HepG2 (cell line): ENCODE data around the gene ATIC. TPM values are rescaled to one million over a fixed set of nuclear protein-coding genes. Genes with fewer than 3 reads are reported as not detected.

Source experiments
- ELF1 ChIP-seq: sonication (generic); formaldehyde crosslinking; IDR thresholded peaks from 2 replicates; pipeline ENCODE4 v1.4.0; 2020; ENCODE audit warnings: missing genetic modification reagents
- JUNB ChIP-seq: sonication (generic); formaldehyde crosslinking; IDR thresholded peaks from 2 replicates; pipeline ENCODE4 v1.8.0; 2022; ENCODE audit warnings: missing genetic modification reagents, mild to moderate bottlenecking, borderline replicate concordance
- KLF12 ChIP-seq: sonication (generic); formaldehyde crosslinking; IDR thresholded peaks from 2 replicates; pipeline ENCODE4 v1.4.0; 2020; ENCODE audit warnings: missing genetic modification reagents, borderline replicate concordance
- NFIB ChIP-seq: sonication (generic); formaldehyde crosslinking; IDR thresholded peaks from 2 replicates; pipeline ENCODE4 v1.9.0; 2021; ENCODE audit warnings: missing genetic modification reagents, mild to moderate bottlenecking, borderline replicate concordance
- POLR2G ChIP-seq: fragments of 200-400 bp; formaldehyde crosslinking; IDR thresholded peaks from 2 replicates; pipeline ENCODE4 v1.6.1; 2018; ENCODE audit warnings: mild to moderate bottlenecking, low read depth, low read length, moderate library complexity
- RBFOX2 ChIP-seq: fragments of 200-400 bp; formaldehyde crosslinking; IDR thresholded peaks from 2 replicates; pipeline ENCODE4 v1.6.1; 2017; ENCODE audit warnings: low read depth, mild to moderate bottlenecking, low read length
- RFXANK ChIP-seq: IDR thresholded peaks from 2 replicates; pipeline ENCODE4 v1.6.1; 2016
- SMAD9 ChIP-seq: sonication (generic); formaldehyde crosslinking; IDR thresholded peaks from 2 replicates; pipeline ENCODE4 v1.5.1; 2020; ENCODE audit warnings: mild to moderate bottlenecking, missing genetic modification reagents
- SOX13 ChIP-seq, 3 experiments: fragments of 450-650 bp in 1 of 3; sonication (generic) in 1 of 3; formaldehyde crosslinking in 1 of 3; IDR thresholded peaks in 2 of 3; conservative IDR thresholded peaks in 1 of 3; 2 replicates each; pipeline versions ENCODE4 v1.5.0 to v1.6.1; 2016 to 2020; ENCODE audit warnings: antibody characterized with exemption in 1 of 3, mild to moderate bottlenecking in 1 of 3, missing compliant biosample characterization in 1 of 3, missing genetic modification reagents in 1 of 3, moderate library complexity in 1 of 3
- SP5 ChIP-seq: IDR thresholded peaks from 2 replicates; pipeline ENCODE4 v1.6.1; 2016; ENCODE audit warnings: low read depth, borderline replicate concordance
- TARDBP ChIP-seq: sonication (generic); formaldehyde crosslinking; IDR thresholded peaks from 2 replicates; pipeline ENCODE4 v1.8.0; 2022; ENCODE audit warnings: mild to moderate bottlenecking, missing genetic modification reagents
- TBP ChIP-seq: sonication (generic); formaldehyde crosslinking; IDR thresholded peaks from 2 replicates; pipeline ENCODE4 v1.5.0; 2020; ENCODE audit warnings: missing genetic modification reagents
- ZBTB8A ChIP-seq: sonication (generic); formaldehyde crosslinking; IDR thresholded peaks from 2 replicates; pipeline ENCODE4 v1.4.0; 2020; ENCODE audit warnings: mild to moderate bottlenecking, low read depth, missing genetic modification reagents, borderline replicate concordance
- ZEB1 ChIP-seq: IDR thresholded peaks from 2 replicates; pipeline ENCODE4 v1.6.1; 2012; ENCODE audit warnings: mild to moderate bottlenecking, low read depth, inconsistent platforms; ENCODE audit not compliant: insufficient replicate concordance
- ZNF160 ChIP-seq: sonication (generic); formaldehyde crosslinking; IDR thresholded peaks from 2 replicates; pipeline ENCODE4 v1.8.0; 2022; ENCODE audit warnings: mild to moderate bottlenecking, inconsistent platforms, missing genetic modification reagents
- ZNF556 ChIP-seq: sonication (generic); formaldehyde crosslinking; IDR thresholded peaks from 2 replicates; pipeline ENCODE4 v1.4.0; 2020; ENCODE audit warnings: mild to moderate bottlenecking, missing genetic modification reagents, borderline replicate concordance
- ZNF557 ChIP-seq: sonication (generic); formaldehyde crosslinking; IDR thresholded peaks from 2 replicates; pipeline ENCODE4 v1.4.0; 2020; ENCODE audit warnings: missing genetic modification reagents
- ZNF768 ChIP-seq: sonication (generic); formaldehyde crosslinking; IDR thresholded peaks from 2 replicates; pipeline ENCODE4 v1.4.0; 2020; ENCODE audit warnings: missing genetic modification reagents
- polyA plus RNA-seq, 8 experiments: library from polyadenylated mRNA; depleted of rRNA in 3 of 8; stranded (reverse) in 7 of 8; unstranded in 1 of 8; fragments of >200 nt; fragmentation: Illumina TruSeq in 4 of 8; extraction: Trizol in 4 of 8; gene quantifications; 2 replicates each; pipeline versions ENCODE4 v1.2.1 to v1.2.3, GENCODE V29; 2011 to 2016; ENCODE audit warnings: low read depth in 4 of 8, missing spikeins in 1 of 8, mixed read lengths in 1 of 8; ENCODE audit not compliant: insufficient read depth in 1 of 8
- total RNA-seq, 5 experiments: library from RNA; depleted of rRNA; stranded (reverse); fragments of >200 nt; fragmentation: Illumina TruSeq; extraction: Trizol; gene quantifications; 2 replicates each; pipeline ENCODE4 v1.2.3, GENCODE V29; 2016; ENCODE audit warnings: low read depth in 1 of 5
- TF ChIP-seq, protein P1 (sequence below): IDR thresholded peaks from 2 replicates; pipeline ENCODE4 v1.6.1; 2012; ENCODE audit warnings: low read length, improper control_type of control experiment
- TF ChIP-seq, protein P2 (sequence below): sonication (generic); formaldehyde crosslinking; IDR thresholded peaks from 2 replicates; pipeline ENCODE4 v1.5.0; 2020; ENCODE audit warnings: missing genetic modification reagents
- TF ChIP-seq, protein P3 (sequence below): sonication (generic); formaldehyde crosslinking; IDR thresholded peaks from 2 replicates; pipeline ENCODE4 v1.9.0; 2022; ENCODE audit warnings: missing genetic modification reagents, mild to moderate bottlenecking, borderline replicate concordance
- TF ChIP-seq, protein P4 (sequence below): sonication (generic); formaldehyde crosslinking; IDR thresholded peaks from 2 replicates; pipeline ENCODE4 v1.8.0; 2023; ENCODE audit warnings: mild to moderate bottlenecking, missing genetic modification reagents

The ATIC gene
- total and polyA plus RNA-seq, 2 of the 13 experiments (the other 11 are each of a cell fraction or from before 2014, with no cell fraction given): 89.8 to 146 TPM

DNA sequence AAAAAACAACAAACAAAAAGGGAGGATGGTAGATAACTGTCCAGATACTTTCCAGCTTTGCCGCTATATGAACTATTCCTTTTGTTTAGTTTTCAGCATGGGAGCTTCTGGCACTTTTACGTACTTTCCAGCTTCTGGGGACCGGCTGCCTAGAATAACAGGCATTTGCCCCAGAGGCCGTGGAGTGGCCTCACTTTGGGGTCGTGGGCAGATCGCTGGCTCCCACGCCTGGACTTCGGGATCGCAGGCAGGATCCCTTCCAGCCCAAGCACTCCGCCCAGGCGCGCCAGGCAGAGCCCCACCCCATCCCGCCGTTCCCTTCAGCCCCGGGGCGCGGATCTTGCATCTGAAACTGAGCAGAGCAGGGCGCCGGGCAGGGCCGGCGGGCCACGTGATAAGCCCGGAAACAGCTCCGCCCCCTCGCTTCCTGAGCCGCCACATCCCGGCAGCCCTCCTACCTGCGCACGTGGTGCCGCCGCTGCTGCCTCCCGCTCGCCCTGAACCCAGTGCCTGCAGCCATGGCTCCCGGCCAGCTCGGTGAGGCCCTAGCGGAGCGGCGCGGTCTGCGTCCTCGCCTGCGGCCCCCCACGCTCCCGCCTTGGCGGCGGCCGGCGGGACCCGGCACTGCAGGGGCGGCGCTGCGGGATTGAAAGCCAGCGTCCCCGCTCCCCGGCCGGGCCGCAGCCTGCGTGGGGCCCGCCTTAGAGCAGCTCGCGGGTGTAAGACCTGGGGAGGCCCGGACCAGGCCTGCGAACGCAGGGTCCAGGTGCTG, at the start of gene ATIC (continued):
- TF ChIP-seq POLR2G: peak; percentile 93
- TF ChIP-seq ZNF160: peak; percentile 79; the same call in 1 of the 2 replicates
- TF ChIP-seq KLF12 (CRISPR knock-in tag): peak; percentile 91; the same call in 1 of the 2 replicates
- peak; percentile 95 for TF ChIP-seq TARDBP (CRISPR knock-in tag)
- peak; percentile 93 for TF ChIP-seq ELF1 (CRISPR knock-in tag)
- TF ChIP-seq ZNF556 (CRISPR knock-in tag): peak; percentile 99
- TF ChIP-seq ZEB1: no peak
- TF ChIP-seq, protein P1, sequence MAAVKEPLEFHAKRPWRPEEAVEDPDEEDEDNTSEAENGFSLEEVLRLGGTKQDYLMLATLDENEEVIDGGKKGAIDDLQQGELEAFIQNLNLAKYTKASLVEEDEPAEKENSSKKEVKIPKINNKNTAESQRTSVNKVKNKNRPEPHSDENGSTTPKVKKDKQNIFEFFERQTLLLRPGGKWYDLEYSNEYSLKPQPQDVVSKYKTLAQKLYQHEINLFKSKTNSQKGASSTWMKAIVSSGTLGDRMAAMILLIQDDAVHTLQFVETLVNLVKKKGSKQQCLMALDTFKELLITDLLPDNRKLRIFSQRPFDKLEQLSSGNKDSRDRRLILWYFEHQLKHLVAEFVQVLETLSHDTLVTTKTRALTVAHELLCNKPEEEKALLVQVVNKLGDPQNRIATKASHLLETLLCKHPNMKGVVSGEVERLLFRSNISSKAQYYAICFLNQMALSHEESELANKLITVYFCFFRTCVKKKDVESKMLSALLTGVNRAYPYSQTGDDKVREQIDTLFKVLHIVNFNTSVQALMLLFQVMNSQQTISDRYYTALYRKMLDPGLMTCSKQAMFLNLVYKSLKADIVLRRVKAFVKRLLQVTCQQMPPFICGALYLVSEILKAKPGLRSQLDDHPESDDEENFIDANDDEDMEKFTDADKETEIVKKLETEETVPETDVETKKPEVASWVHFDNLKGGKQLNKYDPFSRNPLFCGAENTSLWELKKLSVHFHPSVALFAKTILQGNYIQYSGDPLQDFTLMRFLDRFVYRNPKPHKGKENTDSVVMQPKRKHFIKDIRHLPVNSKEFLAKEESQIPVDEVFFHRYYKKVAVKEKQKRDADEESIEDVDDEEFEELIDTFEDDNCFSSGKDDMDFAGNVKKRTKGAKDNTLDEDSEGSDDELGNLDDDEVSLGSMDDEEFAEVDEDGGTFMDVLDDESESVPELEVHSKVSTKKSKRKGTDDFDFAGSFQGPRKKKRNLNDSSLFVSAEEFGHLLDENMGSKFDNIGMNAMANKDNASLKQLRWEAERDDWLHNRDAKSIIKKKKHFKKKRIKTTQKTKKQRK: no peak
- TF ChIP-seq SMAD9 (CRISPR knock-in tag): 0 out of 2 replicates have a peak, but pooled peaks have one; percentile 48
- TF ChIP-seq ZBTB8A (CRISPR knock-in tag): peak; percentile 92; the same call in 1 of the 2 replicates
- TF ChIP-seq, protein P2, sequence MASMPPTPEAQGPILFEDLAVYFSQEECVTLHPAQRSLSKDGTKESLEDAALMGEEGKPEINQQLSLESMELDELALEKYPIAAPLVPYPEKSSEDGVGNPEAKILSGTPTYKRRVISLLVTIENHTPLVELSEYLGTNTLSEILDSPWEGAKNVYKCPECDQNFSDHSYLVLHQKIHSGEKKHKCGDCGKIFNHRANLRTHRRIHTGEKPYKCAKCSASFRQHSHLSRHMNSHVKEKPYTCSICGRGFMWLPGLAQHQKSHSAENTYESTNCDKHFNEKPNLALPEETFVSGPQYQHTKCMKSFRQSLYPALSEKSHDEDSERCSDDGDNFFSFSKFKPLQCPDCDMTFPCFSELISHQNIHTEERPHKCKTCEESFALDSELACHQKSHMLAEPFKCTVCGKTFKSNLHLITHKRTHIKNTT (CRISPR knock-in tag): no peak
- TF ChIP-seq, protein P3, sequence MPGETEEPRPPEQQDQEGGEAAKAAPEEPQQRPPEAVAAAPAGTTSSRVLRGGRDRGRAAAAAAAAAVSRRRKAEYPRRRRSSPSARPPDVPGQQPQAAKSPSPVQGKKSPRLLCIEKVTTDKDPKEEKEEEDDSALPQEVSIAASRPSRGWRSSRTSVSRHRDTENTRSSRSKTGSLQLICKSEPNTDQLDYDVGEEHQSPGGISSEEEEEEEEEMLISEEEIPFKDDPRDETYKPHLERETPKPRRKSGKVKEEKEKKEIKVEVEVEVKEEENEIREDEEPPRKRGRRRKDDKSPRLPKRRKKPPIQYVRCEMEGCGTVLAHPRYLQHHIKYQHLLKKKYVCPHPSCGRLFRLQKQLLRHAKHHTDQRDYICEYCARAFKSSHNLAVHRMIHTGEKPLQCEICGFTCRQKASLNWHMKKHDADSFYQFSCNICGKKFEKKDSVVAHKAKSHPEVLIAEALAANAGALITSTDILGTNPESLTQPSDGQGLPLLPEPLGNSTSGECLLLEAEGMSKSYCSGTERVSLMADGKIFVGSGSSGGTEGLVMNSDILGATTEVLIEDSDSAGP: peak; percentile 90
- no peak; the same call in 1 of the 2 replicates for TF ChIP-seq SOX13 (IDR thresholded peaks at IDR 0.05)
- no peak; a peak in 1 of 4 replicates for TF ChIP-seq SOX13 (CRISPR knock-in tag; conservative IDR thresholded peaks at IDR 0.05 in 1 of 2, IDR thresholded peaks at IDR 0.05 in 1 of 2)
- peak; percentile 86; the same call in 1 of the 2 replicates for TF ChIP-seq RFXANK
- peak; percentile 100 for TF ChIP-seq RBFOX2
- TF ChIP-seq, protein P4, sequence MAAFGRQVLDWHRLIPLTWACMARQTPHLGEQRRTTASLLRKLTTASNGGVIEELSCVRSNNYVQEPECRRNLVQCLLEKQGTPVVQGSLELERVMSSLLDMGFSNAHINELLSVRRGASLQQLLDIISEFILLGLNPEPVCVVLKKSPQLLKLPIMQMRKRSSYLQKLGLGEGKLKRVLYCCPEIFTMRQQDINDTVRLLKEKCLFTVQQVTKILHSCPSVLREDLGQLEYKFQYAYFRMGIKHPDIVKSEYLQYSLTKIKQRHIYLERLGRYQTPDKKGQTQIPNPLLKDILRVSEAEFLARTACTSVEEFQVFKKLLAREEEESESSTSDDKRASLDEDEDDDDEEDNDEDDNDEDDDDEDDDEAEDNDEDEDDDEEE (CRISPR knock-in tag): peak; percentile 100
- TF ChIP-seq SP5 (CRISPR knock-in tag): peak; percentile 95
- no peak for TF ChIP-seq TBP (CRISPR knock-in tag)
- peak; percentile 77; the same call in 1 of the 2 replicates for TF ChIP-seq NFIB (CRISPR knock-in tag)
- peak; percentile 88 for TF ChIP-seq ZNF768 (CRISPR knock-in tag)
- TF ChIP-seq JUNB: peak; percentile 73; the same call in 1 of the 2 replicates
- TF ChIP-seq ZNF557: peak; percentile 94; the same call in 1 of the 2 replicates
